ENCODE data around the gene SMR3A. TPM values are rescaled to one million over a fixed set of nuclear protein-coding genes. Genes with fewer than 3 reads are reported as not detected.

SMR3A gene
- total RNA-seq, 4 donors from 2014 or later = not detected

DNA sequence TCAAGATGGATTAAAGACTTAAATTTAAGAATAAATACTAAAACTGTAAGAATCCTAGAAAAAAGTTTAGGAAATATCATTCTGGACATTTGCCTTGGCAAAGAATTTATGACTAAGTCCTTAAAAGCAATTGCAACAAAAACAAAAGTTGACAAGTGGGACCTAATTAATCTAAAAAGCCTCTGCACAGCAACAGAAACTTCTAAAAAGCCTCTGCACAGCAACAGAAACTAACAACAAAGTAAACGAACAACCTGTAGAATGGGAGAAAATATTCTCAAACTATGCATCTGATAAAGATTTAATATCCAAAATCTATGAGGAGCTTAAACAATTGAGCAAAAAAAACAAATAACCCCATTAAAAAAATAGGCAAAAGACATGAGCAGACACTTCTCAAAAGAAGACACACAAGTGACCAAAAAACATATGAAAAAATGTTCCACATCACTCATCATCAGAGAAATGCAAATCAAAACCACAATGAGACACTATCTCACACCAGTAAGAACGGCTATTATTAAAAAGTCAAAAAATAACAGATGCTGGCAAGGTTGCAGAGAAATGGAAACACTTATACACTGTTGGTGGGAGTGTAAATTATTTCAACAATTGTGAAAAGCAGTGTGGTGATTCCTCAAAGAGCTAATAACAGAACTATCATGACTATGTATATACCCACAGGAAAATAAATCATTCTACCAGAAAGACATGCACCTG, 31.7 kb downstream of the SMR3A start:
- H3K9me3 ChIP-seq = no peaks in the 10 kb centered on the region
- no peak for DNase-seq
- no peaks in the 10 kb centered on the region for H3K4me1 ChIP-seq
- TF ChIP-seq POLR2A (IDR thresholded peaks at IDR 0.05) (no peak), EP300 (IDR thresholded peaks at IDR 0.05; ENCODE audit: low read depth) (no peak), POLR2AphosphoS5 (IDR thresholded peaks at IDR 0.05) (no peak)
- TF ChIP-seq, protein P1, sequence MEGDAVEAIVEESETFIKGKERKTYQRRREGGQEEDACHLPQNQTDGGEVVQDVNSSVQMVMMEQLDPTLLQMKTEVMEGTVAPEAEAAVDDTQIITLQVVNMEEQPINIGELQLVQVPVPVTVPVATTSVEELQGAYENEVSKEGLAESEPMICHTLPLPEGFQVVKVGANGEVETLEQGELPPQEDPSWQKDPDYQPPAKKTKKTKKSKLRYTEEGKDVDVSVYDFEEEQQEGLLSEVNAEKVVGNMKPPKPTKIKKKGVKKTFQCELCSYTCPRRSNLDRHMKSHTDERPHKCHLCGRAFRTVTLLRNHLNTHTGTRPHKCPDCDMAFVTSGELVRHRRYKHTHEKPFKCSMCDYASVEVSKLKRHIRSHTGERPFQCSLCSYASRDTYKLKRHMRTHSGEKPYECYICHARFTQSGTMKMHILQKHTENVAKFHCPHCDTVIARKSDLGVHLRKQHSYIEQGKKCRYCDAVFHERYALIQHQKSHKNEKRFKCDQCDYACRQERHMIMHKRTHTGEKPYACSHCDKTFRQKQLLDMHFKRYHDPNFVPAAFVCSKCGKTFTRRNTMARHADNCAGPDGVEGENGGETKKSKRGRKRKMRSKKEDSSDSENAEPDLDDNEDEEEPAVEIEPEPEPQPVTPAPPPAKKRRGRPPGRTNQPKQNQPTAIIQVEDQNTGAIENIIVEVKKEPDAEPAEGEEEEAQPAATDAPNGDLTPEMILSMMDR (IDR thresholded peaks at IDR 0.05) = no peak
- intact Hi-C loops (cut with DNase I; ENCODE audit: low total_unique reads) = no loop called here
- in situ Hi-C loops (cut with MboI; ENCODE audit: low pct_ligation_motif_present in 1 of 4, low pct_unique_long_range_greater_than_20kb in 1 of 4, low sequenced_read_pairs in 3 of 4) = no loop called here
- no peak overlapping the region for H3K27ac ChIP-seq
- H3K36me3 ChIP-seq = no peaks in the 10 kb centered on the region
- WGBS, 2 donors (ENCODE audit: low coverage in 1 of 2) = 50 to 56% methylated on average over 2 of the region's 2 CpGs
- no peaks in the 10 kb centered on the region for H3K27me3 ChIP-seq
- no peak overlapping the region for H3K4me3 ChIP-seq

DNA sequence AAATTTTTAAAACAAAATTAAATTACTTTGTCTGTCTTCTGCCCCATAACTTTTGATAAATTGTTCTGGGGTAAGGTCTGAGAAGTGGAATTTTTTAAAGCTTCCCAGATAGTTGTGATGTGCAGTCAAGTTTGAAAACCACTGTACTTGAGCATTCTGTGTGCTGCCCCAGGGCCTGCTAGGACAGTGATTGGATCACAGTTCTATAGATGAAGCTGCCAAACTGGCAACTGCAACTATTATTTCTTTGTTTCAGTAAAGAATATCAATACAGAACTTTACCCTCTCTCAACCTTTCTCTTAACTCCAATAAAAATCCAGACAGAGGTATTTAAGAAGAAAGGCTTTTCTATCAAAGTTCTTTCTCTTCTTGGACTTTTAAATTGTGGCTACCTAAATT, 37.0 kb downstream of the SMR3A start, which contains the start of gene OPRPN:
OPRPN (plus strand) TSS at position 361 of the 400 bp plus-strand sequence. CDS start 1,346 bp downstream, outside the sequence.
- no peak within 1 kb of the TSS for H3K27ac ChIP-seq
- H3K9me3 ChIP-seq = no peaks in the 10 kb centered on the region
- in situ Hi-C loops (cut with MboI; ENCODE audit: low pct_ligation_motif_present in 1 of 4, low pct_unique_long_range_greater_than_20kb in 1 of 4, low sequenced_read_pairs in 3 of 4) = no loop called here
- H3K4me1 ChIP-seq = no peaks in the 10 kb centered on the region
- no peak within 1 kb of the TSS for H3K4me3 ChIP-seq
- H3K36me3 ChIP-seq = no peaks in the 10 kb centered on the region
- intact Hi-C loops (cut with DNase I; ENCODE audit: low total_unique reads) = no loop called here
- no peak for TF ChIP-seq EP300 (IDR thresholded peaks at IDR 0.05; ENCODE audit: low read depth)
- TF ChIP-seq, protein P1 (IDR thresholded peaks at IDR 0.05) = no peak
- TF ChIP-seq POLR2A (IDR thresholded peaks at IDR 0.05) = no peak
- H3K27me3 ChIP-seq = no peaks in the 10 kb centered on the region
- DNase-seq = no peak

DNA sequence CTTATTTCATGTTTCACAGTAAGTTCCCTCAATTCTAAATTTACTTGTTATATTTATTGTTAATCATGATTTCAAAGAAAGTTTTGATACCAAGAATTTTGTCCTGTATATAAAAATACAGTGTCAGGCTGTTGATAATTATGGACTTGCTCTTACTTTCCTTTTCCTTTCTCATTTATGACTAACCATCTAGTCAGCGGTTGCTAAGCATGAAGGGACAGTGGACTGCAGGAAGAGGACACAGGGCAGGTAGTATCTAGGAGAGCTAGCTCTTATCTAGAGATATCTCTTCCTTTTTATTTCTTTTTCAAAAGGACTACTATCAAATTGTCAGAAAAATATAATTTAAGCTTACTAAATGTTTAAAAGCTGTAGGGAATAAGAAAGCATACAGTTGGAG, 38.8 kb downstream of the SMR3A start:
- in situ Hi-C loops (cut with MboI; ENCODE audit: low pct_ligation_motif_present in 1 of 4, low pct_unique_long_range_greater_than_20kb in 1 of 4, low sequenced_read_pairs in 3 of 4) = no loop called here
- H3K4me1 ChIP-seq = no peaks in the 10 kb centered on the region
- WGBS, 2 donors (ENCODE audit: low coverage in 1 of 2) = 71 to 74% methylated on average over 1 of the region's 1 CpG
- H3K36me3 ChIP-seq = no peaks in the 10 kb centered on the region
- no peaks in the 10 kb centered on the region for H3K27me3 ChIP-seq
- TF ChIP-seq POLR2A (IDR thresholded peaks at IDR 0.05) = no peak
- TF ChIP-seq POLR2AphosphoS5 (IDR thresholded peaks at IDR 0.05) = no peak
- no peak for TF ChIP-seq EP300 (IDR thresholded peaks at IDR 0.05; ENCODE audit: low read depth)
- TF ChIP-seq, protein P1 (IDR thresholded peaks at IDR 0.05) = no peak
- no peak overlapping the region for H3K27ac ChIP-seq
- no peaks in the 10 kb centered on the region for H3K9me3 ChIP-seq
- no peak overlapping the region for H3K4me3 ChIP-seq
- no peak for DNase-seq
- intact Hi-C loops (cut with DNase I; ENCODE audit: low total_unique reads) = no loop called here

DNA sequence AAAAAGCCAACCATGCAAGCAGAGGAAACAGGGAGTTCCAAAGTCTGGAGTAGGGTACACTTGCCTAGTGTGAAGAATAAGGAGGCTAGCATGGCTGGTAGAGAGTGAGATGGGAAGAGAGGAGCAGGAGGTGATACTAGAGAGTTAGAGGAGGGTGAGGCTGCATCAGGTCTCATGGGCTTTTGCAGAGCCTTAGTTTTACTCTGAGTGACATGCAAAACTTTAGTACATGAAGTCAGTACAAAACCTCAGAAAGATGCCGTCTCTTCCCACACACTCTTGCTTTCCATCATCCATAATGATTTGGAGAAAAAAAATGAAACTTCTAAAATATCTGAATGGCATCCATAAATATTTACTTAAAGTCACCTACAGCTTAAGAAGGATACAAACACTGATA, 42.2 kb downstream of the SMR3A start:
- no peak overlapping the region for H3K4me3 ChIP-seq
- TF ChIP-seq POLR2AphosphoS5 (IDR thresholded peaks at IDR 0.05) = no peak
- TF ChIP-seq POLR2A (IDR thresholded peaks at IDR 0.05) = no peak
- no peak for TF ChIP-seq EP300 (IDR thresholded peaks at IDR 0.05; ENCODE audit: low read depth)
- TF ChIP-seq, protein P1 (IDR thresholded peaks at IDR 0.05) = no peak
- no peak overlapping the region for H3K27ac ChIP-seq
- WGBS, 2 donors (ENCODE audit: low coverage in 1 of 2) = 63 to 74% methylated on average over 1 of the region's 1 CpG
- H3K4me1 ChIP-seq = no peaks in the 10 kb centered on the region
- no peaks in the 10 kb centered on the region for H3K36me3 ChIP-seq
- in situ Hi-C loops (cut with MboI; ENCODE audit: low pct_ligation_motif_present in 1 of 4, low pct_unique_long_range_greater_than_20kb in 1 of 4, low sequenced_read_pairs in 3 of 4) (no loop called here), intact Hi-C loops (cut with DNase I; ENCODE audit: low total_unique reads) (no loop called here)
- H3K27me3 ChIP-seq = no peaks in the 10 kb centered on the region
- no peak for DNase-seq
- H3K9me3 ChIP-seq = no peaks in the 10 kb centered on the region
